ENCODE results near the gene ITGB5.
"Not testable (repeated sequence)": the region's sequence is repeated elsewhere in the genome, so short reads cannot be mapped to it uniquely, and the experiment has no call there.

Gene ITGB5

DNA sequence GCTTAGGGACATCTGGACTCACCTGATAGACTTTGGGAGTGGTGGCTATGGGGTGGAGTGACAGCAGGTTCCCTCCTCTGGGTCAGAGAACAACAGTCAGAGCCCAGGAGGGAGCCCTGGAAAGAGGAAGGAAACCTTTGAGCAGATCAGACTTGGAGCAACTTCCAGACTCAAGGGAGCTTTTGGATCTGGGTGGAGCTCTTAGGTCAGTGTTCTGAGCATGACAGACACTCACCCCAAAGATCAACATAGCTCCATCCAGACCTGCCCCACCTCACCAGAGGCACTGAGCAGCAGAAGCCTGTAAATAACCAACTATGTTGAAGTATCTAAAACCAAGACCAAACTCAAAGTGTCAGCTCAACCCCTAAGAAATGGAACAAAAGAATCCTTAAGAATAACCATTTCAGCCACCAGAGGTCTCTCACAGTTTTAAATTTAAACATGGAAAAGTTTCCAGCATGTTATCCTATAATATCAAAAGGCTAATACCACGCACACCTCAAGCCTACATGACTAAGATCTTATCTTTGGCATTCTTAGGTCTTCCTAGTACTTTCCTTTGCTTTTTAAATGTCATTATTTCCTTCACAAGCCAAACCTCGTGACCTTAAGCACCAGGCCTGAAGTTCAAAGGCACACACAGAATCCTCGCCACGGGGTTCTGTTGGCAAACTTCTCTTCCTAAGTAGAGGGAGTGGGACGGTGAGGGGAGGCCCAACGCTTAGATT lies 100.5 kb downstream of the ITGB5 start:
- DNase-seq: no peak

DNA sequence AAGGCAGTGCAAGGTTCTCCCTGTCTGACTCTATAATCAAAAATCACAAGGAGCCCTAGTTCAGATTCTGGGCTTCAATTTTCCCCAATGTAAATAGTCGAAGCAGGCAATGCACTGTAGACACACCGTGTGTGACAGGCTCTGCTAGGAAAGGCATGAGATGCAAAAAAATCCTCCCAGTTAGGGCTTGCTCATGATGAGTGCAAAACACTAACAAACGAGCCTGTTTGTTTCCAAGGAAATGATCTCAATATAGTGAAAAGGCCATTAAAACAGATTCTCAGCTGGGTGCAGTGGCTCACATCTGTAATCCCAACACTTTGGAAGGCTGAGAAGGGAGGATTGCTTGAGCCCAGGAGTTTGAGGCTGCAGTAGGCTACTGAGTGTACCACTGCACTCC lies 101.2 kb downstream of the ITGB5 start:
- DNase-seq: no peak

DNA sequence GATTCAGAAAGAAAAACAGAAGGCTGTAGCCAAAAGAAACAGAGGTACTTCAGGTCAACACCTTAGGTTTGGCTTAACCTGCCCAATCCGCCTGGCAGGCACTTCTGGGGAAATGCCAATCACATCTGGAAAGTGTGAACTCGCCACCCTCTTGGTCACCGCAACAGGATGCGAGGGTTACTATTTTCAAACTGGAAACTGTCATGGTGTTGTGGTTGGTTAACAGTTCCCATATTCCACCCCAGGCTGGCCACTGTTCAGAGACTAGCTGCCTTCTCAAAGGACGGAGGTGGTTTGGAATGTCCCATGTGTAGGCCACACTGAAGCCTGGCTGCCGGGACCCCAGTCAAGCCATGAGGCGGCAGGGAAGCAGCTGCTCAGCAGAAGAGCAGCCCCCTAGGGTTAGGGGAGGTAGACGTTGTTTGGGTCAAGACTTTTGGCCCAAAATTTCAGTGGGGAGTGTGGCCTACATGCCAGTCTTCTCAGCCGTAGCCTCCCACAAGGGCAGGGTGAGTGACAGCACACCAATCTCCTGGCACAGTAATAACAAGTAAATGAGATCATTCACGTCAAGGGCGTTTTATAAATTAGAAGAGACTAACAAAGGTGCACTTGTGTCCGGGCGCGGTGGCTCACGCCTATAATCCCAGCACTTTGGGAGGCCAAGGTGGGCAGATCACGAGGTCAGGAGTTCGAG lies 102.3 kb downstream of the ITGB5 start:
- no peak for DNase-seq

DNA sequence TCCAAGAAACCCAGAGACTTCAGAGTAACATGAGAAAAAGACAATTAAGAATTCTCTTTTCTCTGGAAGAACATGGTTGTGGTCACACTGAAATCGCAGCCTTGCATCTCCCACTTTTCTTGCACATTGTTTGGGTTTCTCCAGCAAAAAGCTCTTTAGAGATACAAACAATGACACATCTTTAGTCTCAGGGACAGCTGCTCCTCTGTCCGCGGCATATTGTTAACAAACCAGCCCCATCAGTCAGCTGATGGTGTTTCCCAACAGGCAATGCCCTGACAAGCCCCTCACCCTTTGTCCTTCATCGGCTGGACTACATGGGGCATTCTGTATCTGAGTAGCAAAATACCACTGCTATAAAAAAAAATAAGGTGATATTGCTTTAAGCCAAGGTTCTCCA lies 103.5 kb downstream of the ITGB5 start:
- no peak for DNase-seq

DNA sequence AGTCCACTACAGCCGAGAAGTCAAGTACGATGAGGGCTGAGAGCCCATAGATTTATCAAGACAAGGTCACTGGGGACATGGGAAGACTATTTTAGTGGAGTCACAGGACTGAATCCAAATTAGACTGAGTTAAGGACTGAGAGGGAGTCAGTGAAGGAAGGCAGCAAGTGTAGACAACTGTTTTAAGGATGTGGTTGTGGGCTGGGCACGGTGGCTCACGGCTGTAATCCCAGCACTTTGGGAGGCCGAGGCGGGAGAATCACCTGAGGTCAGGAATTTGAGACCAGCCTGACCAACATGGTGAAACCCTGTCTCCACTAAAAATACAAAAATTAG lies 104.8 kb downstream of the ITGB5 start:
- DNase-seq: not testable (repeated sequence)

- no peak for DNase-seq
Measured at GRCh38 chr3:124781476-124782376, 105.4 kb downstream of the ITGB5 start.

DNA sequence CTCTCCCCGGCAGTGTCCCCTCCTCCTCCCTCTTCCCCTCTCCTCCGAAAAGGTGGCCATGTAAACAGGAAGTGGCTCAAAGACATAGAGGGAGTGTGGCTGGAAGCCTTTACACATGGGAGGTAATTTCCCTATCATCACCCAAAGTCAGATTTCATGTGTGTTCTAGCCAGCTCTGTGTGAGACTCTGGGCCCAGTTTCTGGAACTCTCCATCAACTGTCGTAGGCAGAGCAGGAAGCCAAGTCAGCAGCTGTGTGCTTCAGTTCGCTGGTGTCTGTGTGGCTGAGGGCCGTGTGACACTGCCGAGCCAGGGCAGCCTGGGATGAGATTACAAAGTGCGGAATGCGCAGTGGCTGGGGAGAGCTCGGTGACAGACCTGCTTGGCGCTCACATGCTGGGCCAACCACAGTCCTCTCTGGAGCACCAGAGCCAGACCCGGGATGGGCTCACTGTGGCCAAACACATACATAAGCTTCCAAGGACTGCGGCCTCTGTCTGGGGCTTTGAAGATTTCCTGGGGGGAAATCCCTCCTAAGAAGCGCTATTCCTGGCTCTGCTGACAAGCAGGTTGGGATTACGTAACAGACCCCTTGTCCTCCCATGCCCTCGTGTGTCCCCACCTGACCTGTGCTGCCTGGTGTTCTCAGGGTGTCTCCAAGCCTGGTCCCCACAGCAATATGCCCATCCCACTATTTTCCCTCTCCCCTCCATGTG lies 106.2 kb downstream of the ITGB5 start:
- DNase-seq: no peak

GRCh38 chr3:124780356-124780755 lies 106.8 kb downstream of the ITGB5 start:
- no peak for DNase-seq

DNA sequence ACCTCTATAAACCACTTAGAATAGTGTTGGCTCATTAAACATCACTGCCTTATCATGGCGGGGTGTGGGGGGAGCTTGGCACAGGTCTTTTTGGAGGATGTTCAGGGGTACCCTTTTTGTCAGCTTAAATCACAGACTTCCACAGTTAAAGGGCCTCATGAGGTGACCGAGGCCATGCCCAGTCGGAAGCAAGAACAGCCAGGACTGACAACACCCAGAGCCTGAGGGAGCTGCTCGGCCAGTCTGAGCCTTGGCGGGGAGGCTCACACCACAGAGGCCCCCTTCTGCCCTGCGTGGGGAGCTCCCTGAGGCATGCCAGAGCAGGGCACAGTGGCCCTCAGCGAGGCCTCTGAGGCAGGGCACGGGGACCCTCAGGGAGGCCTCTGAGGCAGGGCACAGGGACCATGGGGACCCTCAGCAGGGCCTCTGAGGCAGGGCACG lies 107.4 kb downstream of the ITGB5 start:
- DNase-seq: no peak

DNA sequence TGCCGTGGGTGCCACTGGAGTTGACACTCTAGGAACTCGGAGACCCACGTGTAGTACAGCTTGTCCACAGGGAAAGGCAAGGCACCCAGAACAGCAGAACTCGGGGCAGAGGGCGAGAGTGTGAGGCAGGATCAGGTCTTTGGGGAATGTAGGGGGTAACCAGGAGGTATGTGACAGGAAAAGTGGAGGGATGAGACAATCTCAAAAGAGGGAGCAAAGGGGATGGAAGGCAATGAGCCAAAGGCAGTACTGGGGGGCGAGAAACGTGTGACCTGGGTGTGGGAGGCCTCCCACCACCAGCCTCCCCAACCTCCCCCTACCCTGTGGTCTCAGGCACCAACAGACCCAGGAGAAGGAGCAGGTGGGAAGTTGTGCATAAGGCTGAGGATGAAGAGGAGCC lies 108.0 kb downstream of the ITGB5 start:
- DNase-seq: no peak

GRCh38 chr3:124777762-124778470 lies 109.2 kb downstream of the ITGB5 start:
- DNase-seq: no peak

- no peak for DNase-seq
Measured at GRCh38 chr3:124776856-124777255, 110.3 kb downstream of the ITGB5 start.

- no peak for DNase-seq
Measured at GRCh38 chr3:124775877-124776276, 111.3 kb downstream of the ITGB5 start.

- no peak for DNase-seq
Measured at GRCh38 chr3:124774841-124775402, 112.2 kb downstream of the ITGB5 start.

- no peak for DNase-seq
Measured at GRCh38 chr3:124774327-124774718, 112.8 kb downstream of the ITGB5 start.

DNA sequence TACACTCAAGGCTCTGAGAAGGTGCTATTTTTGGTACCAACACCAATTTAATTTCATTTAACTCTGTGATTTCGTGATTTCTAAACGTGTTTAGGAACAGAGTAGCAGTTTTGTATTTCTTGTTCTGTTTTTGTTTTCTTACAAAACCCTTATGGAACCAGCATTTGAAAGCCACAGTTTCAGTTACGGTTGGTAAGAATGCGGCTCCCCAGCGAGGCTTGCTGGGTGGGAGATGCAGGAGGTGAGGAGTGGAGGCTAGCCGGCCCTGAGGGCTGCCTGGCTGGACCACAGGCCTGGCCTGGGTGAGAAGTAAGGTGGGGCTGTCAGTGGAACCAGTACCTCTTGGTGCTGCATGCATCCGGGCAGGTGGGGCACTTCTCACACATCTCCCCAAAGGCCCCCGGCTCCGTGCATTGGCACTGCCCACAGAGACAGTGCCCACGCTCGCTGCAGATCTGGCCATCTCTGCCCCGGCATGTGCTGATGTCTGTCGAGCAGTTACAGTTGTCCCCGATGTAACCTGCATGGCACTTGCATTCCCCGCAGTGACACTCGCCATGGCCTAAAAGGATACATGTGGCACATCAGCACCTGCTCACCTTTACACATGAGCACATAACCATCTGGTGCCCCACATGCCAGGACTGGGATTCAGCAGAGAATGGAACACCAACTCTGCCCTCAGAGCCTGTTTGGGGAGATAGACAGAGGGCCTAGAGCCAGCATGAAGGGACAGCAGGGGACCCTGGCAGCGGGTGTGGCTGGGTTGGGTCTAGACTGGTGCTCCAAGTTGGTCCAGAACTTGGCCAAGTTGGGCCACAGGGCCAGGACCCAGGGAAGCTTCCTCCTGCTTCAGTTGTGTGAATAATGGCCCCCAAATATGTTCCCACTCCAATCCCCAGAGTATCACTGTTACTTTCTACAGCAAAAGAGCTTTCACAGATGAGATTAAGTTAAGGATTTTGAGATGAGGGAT lies 113.5 kb downstream of the ITGB5 start:
- no peak for DNase-seq

DNA sequence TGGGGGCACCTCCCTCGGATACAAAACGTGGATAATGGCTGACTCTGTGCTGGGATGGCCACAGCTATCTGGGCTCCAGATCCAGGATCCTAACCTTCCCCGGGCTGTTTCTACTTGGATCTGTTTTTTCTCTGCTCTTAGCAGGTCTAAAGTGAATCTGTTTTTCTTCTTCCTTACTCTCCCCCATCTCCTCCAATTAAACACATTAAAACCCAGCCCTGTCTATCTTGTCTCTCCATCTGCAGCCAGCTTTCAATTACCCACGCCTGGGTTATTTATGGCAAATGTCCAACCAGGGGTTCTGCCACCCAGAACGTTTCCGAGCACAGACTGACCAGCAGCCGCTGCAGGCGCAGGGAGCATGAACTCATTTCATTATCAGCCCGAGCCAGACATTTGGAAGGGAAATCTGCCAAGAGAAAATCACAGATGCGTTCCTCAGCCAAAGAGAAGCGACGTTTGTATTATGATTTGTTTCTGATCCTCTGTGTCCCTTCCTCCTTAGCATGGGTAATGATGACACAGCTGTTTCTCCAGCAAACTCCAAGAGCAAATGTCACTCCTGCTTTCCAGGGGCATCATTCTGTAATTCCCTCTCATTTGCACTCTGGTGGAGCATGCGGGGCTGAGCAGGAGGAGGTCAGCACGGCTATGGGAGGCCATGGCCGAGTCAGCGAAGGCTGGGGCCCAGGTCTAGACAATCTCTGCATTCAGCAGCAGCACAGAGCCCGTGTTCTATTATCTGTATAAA lies 114.9 kb downstream of the ITGB5 start:
- no peak for DNase-seq

GRCh38 chr3:124771083-124771445 lies 116.1 kb downstream of the ITGB5 start:
- DNase-seq: no peak

DNA sequence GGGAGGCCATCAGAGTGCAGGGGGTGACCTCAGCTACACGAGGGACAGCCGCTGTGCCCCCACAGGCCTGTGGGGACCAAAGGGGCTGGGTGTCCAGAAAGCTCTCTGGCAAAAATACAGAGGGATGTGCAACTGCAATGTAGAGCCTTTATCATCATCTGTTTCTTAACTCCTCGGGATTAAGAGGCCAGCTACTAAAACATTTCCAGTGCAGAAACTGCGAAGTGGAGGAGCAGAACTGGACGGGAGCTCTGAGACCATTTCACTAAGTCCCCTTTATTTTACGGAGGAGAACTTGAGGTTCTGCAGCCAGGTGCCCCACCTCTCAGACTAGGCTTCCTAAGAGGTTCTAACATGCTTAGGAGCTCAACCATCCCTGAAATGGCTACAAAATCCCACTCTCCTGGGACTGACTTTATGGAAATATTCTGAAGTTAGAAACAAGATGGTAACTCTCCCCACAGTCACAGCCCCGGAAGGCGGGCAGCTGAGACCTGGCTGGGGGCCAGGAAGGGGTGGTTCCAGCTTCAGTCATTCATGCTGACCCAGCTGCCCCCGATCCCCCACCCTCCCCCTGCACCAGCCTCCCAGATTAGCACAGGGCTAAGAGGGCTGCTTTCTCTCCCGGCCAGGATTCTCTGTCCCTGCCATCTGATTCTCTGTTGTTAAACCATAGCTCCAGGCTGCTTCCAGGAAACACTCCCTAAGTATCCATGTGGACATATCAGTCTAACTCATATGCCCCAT lies 116.7 kb downstream of the ITGB5 start:
- no peak for DNase-seq

Measured in CD4-positive, alpha-beta T cell treated with Interleukin-12 subunit alpha and Interleukin-12 subunit beta, for 1 hour (primary cell).